NCI-H748 (cell line): ENCODE measurements around the gene PLEKHM3.

Source experiments
- DNase-seq: peaks from one replicate; lab custom pipeline; 2025; ENCODE audit not compliant: unreplicated experiment; lab: John Stamatoyannopoulos, UW

PLEKHM3 gene

DNA sequence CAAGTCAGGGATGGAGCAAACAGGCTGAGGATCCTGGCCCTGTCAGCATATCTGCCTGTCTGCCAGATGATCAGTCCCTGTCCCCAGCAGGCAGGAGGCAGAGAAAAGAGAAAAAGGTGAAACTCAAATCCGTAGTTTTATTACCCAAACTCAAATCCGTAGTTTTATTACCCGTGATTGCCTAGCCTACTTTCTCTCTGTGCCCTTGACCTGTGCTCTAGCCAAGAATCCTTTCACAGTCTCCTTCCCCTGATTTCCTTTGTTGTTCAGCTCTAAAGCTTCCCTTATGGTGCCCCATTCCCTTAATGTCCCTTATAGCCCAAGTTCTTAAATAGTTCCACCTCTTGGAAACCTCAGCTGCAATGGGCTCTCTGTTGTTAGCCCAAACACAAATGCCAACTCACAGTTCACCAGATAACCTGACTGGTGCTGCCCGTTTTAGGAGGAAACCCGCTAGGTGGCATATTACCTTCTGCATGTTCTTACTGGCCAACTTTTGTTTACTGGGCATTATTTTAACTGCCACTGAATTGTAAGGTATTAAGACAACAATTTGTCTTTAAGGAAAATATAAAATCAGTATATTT is 130.0 kb downstream of the PLEKHM3 start:
- no peak for DNase-seq

DNA sequence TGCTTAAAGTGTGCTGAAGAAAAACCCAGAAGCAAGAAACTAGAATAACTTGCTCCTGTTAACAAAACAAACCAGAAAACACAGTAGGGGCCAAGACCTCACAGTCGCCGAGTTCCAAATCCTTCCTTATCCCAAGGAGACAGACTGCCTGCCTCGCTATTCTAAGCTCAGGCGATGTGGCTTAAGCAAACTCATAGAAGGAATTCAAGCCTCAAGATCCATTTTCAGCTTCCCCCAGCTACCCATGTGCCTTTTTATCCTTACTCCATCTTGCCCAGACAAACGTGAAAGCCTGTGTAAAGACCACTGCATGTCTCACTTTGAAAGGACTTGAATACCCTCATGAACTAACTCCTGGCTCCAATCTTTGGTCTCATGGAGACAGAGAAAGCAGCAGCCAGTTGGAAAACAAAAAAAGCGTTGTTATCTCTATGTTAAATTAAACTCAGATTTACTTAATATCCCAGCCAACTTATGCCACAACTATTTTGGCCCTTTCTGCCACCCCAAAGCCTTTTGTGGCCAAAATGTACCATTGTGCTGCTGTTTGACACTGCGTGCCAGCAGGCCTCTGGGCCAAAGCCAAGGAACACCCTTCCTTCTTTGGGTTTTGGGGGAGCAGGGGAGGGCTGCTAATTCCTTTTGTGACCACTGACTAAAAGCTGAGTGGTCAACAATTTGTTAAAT is 132.5 kb downstream of the PLEKHM3 start:
- no peak for DNase-seq

DNA sequence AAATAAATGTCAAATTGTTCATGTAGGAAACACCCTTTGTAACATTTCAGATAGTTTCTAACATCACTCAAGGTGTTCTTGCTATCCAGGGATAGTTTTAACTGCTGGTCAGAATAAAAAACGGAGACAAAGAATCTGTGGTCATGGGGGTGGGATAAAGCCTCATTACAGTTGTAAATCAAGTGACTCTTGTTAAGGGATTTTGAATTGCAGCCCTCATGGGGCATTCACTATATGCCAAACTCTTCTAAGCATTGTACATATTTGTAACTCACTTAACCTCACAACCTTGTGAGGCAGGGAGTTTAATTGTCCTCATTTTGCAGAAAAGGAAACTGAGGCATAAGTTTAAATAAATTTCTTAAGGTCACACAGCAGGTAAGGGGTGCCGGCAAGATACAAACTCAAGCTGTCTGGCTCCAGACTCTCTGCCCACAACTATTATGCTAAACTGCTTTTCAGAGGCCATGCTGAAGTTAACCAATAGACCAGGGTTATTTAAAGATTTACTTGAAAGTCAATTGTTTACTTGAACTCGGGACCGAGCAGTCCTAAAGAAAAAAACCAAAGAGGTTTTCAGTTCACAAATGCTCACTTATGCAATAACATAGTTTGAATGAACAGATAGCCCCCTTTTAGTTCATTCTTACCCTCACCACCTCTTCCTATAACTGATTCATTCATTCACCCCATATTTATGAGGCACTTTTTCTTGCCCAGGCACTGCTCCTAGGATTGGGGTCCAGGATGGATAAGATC is 134.1 kb downstream of the PLEKHM3 start:
- DNase-seq, result no peak

DNA sequence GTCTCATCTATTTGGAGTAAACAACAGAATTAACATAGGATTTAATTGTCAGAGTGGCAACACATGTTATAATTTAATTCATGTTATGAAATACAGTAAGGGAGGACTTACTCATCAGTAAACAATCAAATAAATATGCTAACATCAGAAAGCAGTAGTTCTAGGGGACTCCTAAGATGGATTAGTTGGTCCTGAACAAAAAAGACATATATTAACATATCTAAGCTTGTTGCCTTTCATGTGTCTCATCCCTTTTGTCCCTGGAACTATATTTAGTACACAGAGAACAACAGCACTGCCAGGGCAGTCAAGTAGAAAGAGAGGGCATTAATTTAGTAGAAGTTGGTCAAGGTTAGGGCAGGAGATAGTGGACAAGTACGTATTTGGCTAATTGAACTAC is 137.8 kb downstream of the PLEKHM3 start:
- no peak for DNase-seq

DNA sequence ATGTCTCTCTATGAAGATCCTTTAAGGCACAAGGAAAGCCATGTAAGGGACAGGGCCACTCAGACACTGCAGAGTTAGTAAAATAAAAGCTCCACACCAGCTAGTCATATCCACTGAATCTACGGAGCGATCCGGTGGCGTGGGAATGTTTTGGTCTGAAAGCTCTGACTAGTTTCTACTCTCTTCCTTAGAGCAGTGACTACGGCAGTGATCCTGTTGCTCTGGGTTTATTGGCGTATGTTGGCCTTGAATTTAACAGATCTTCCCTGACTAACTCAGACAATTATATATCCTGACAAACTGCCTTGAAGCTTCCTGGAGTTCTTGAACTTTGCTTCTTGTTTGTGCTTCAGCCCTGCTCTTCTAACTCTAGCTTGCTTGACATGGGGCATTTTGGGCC is 140.3 kb downstream of the PLEKHM3 start:
- no peak for DNase-seq

DNA sequence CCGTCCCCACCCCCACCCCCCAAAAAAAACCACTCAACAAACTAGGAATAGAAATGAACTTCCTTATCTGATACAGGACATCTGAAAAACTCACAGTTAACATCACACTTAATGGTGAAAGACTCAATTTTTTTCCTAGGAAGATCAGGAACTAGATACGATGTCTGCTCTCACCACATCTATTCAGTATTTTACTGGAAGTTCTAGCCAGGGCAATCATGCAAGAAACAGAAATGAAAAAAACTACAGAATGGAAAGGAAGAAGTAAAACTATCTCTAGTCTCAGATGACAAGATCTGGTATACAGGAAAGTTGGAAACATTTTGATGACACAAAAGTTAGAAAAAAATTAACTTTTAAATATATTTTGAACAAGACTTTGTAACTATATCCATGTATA is 141.2 kb downstream of the PLEKHM3 start:
- DNase-seq, result no peak

DNA sequence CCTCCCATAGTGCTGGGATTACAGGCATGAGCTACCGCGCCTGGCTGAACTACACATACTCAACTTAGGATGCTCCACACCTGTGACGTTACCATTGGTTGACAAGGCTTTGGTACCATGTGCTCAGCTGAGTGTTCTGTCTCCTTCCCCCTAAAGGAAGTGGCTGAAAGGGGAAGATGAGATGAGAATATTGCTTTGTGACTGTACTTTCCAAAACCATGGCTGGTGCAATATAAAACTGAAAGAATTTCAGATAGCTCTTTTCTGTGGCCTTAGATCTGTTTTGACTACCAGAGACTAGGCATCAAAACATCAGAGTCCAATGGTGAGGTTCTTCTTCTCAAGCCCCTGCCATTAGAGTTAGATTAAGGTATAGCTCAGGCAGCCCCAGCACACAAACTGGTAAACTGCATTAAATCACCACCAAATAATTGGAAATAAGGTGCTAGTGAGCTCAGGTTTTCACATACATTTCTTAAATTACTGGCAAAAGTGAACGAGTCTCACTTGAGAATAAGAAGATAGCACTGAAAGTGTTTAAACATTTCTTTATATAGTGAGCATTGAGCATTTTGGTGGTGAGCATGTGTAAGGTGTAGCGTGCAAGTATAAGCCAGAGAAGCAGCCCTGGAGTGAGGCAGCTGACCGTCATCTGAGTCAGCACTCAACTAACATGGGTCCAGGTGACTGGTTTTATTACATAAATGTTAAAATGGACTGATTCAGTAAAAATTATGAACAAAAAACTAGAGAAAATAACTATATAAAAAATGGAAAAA is 142.1 kb downstream of the PLEKHM3 start:
- DNase-seq, result no peak

DNA sequence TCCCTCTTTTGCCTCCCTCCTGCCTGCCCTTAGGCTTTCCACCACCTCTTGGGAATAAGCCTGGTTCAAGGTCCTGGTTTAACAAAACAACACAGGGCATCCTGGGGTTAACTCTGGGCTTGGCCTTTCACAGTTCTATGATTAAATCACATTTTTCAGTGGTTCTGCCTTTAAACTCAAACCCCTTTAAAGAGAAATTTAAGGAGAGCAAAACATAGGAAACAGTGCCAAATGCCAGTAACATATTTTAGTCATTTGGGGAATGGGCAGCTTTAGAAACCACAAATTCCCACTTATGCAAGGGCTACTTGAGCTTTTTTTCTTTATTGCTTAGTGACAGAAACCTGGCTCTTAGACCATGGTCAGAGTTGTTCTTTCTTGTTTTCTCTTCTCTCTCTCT is 143.4 kb downstream of the PLEKHM3 start:
- DNase-seq, result no peak

DNA sequence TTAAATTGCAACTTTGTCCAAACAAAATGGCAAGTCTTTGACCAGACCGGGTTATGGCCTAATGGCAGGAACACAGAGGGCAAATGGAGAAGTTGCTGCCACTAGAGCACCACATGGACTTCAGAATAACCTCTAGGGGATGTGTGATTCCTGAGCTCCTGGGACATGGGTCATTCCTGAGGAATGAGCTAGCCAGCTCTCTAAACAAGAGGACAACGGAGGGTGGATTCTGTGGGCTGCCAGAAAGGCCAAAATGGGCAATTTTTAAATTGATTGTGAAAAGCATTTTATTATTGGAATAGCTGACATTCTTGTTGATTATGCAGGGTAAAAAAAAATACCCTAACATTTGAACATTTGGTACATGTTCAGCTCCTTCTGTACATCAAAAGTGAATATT is 145.8 kb downstream of the PLEKHM3 start:
- DNase-seq, result no peak

DNA sequence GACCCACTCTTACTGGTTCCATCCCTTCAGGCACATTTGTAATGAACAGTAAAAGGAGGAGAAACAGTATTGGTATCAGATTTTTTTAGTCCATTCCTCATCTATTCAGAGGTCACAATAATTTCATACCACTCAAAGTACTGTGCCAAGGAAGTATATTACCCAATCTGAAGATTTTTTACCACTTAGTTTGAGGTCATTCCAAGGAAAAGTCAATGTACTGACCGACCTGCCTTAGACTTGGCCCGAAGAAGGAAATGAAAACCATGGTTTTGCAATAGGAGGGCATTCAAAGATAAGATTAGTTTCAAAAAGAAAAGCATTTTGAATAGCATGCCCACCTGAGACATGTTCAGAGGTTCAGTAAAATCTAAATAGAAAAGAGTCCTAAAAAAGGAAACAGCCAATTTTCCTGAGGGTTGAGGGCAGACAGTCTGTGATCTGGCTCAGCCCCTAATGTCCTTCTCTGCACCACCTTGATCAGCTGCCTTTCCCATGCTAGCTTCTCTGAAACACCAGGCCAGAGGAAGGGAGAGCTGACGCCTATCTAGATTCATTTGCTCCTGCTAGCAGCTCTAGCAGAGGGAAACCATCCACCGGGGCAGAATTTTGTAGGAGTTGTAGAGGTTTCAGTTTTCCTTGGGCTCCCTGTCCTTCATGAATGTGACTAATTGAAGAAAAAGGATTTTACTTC is 148.3 kb downstream of the PLEKHM3 start:
- DNase-seq, result no peak

DNA sequence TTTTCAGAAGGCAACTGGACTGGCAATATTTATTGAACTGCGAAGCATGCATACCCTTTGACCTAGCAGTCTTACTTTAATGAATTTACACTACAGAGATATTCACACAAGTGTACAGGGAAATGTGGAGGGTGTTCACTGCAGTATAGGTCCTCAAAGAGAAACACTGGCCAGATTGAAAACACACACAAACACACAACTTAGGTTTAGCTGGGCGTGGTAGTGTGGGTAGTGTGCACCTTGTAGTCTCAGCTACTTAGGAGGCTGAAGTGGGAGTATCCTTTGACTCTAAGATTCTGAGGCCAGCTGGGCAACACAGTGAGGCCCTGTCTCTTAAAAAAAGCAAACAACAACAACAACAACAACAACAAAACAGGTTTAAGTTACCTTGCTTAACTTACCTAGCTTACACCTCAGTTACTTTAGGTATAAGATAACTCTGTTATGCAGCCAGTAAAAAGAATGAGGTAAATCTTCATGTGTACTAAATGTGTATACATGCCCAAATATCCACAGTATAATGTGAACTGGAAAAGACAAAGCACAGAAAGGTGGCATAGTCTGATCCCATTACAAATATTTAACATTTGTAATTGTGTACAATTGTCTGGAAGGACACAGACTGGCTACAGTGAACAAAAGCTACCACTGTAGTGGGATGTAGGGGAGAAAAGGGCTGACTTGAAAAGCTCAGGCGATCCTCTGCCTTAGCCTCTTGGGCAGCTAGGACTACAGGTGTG is 149.7 kb downstream of the PLEKHM3 start:
- DNase-seq, result no peak

DNA sequence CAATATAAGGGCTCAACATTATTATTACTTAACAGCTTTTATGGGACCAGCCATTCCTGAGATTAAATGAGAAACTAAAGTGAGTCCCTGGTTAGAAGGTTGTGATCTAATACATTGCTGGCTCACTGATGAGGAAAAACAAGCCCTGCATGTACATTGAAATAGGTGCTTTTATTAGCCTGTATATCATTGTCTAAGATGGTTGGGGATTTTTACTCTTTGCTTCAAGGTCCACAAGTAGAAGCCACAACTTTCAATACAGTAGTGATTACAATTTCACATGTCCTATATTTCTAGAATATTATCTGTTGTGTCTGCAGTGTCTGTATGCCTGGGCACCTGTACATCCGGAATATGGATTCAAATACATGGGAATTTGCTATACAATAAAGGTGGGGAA is 151.5 kb downstream of the PLEKHM3 start:
- DNase-seq, result no peak

DNA sequence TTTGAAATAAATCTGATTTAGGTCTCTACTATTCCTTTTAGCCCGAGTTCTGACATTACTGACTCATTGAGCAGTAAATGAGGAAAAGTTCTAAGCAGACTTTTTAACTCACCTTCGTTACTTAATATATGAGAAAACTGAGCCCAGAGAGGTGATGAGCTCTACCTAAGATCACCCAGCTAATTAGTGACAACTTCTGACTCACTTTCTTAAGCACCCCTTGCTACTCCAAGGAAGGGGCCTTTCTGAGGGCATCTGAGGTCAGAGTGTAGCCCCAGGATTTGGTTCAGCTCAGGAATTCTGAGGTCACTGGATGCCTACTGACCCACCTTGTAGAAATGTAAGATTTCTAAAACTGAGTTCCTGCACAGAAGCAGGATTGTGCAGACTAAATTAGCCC is 153.4 kb downstream of the PLEKHM3 start:
- DNase-seq, result no peak

DNA sequence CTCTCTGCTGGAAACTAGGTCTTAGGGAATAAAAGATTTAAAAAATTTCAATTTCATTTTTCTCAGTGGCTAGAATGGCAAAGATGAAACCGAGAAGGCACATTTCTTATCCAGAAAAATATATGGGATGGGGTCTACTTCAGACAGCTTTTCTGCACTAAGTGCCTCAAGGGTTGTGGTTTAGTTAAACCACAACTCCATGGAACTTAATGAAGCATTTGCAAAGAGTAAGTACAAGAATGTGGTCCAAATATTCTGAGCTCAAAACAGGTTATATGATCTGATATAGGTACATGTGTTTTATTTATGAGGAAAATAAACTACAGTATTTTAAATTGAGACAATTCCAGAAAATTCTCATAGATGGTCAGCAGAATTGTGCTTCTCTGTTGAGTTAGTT is 153.8 kb downstream of the PLEKHM3 start:
- no peak for DNase-seq

DNA sequence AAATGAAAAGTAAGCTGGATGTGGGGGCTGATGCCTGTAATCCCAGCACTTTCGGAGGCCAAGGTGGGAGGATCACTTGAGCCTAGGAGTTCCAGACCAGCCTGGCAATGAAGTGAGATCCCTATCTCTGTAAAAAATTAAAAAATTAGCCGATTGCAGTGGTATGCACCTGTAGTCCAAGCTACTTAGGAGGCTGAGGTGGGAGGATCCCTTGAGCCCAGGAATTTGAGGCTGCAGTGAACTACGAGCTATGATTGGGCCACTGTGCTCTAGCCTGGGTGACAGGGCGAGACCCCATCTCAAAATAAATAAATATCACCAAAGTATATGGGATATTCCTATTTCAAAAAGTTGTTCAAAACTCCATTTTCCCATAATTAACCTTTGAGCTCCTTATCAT is 154.5 kb downstream of the PLEKHM3 start:
- no peak for DNase-seq

DNA sequence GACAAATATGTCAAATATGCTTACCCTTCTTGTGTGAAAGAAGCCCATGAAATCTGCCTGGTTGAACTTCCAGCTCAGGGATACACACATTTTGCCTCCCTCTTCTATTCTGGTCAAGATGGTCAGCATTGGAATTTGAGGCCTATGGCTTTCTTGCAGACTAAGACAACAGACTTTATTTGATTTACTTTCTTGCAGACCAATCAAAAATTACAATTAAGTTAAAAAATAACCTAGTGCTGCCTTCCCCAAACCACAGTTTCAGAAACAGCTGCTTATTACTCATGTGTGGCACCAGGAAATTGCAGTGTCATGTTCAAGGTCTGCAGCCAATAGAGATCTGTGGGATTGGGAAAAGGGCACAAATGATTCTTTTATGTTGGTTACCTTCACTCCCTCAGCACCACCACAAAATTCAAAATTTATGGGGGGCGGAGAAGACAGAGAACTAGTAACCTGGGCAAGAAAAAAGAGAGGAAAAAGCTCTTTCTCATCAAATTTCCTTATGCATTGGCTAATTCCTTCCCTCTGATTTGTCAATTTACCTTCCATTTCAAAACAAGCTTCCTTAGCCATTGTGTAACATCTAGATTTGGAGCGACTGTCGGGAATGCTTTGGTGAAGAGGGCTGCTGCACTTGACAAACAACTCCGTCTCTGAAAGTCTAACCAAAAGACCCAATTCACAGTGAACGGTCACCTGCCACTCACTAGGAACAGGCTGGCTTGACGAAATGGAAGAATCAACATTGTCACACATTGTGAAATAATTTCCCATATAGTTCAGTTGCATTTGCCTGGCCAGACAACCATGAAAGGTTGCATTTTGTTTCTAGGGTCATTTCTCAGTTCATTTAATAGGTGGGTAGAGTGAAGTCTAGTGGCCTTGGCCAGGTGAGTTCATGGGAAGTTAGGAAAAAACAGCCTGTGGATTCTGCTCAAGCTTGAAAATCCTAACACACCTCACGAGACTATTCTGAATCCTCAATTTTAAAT is 155.2 kb downstream of the PLEKHM3 start:
- no peak for DNase-seq

DNA sequence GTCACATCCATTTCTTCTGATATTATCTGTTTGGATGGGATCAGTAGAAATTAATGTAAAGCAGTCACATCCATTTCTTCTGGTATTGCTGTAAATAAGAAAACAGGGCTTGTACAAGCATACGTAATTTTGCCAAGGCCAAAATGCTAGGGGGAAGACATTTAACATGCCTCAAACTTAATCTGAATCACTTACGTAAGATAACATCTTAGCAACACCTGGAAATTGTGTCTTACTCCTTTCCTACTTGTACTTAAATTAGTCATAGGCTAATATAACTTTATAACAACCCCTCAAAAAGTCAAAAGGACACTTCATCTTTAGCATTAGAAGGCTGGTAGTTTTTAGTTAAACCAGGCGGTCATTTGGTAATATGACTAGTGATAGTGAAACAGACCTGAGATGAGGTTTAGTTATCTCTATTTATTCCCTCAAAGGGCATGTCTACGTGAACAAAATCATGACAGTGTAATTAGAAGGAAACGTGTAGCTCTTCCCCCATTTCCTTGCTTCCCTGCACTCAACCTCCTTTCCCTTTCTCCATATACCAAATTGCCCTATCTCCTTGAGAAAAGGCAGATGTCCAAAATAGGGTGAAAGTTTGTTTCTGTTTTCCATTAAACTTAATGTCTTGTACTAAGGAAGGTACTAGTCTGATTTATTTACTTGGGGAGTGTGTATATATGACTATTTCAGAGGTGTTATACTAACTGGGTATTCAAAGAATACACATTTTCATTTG is 156.3 kb downstream of the PLEKHM3 start:
- DNase-seq, result no peak

DNA sequence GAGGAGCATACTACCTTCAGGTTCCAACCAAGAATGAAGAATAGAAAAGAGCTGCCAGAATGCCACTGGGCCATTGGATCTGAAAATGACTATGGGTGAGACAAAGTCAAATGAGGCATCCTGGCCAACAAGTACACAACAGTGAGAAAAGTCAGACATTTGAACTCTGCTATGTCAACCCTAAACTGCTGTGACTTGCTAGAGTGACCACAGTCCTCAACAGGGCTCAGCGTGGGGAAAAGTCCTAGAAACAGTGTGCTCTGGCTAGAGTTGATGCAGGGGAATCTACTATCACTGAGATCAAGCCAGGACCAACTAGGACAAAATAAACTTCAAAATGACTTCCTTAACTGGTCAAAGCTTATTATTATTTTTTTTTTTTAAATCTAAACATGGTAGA is 157.4 kb downstream of the PLEKHM3 start:
- no peak for DNase-seq

DNA sequence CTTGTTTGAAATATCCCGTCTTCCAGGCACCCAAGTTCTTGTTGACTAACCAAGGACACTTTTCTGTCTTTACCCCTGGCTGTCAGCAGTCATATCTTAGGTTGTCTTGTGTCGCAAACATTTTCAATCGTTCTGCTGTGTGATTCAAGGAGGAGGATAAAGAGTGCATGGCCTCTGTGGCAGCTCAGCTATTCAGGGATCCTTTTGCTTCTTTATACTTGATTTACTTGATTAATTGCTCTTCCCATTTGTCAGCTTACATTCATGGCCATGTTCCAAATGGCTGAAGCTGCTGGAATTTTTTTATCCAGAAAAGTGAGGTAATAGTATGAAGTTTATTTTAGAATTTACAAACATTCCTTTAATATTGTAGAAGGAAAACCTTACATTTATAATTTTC is 158.3 kb downstream of the PLEKHM3 start:
- no peak for DNase-seq
